HCT116 (cell line): Measurements from ENCODE around the gene GLRX. TPM values are rescaled to one million over a fixed set of nuclear protein-coding genes. Genes with fewer than 3 reads are reported as not detected.

Source experiments
- ATAC-seq: fragments of 200-7000 bp; cut with Tn5 transposase; 2 replicates; pipeline ENCODE4 v1.9.1; 2020; ENCODE audit warnings: mild to moderate bottlenecking, moderate library complexity
- BruUV-seq: library from RNA; stranded (reverse); fragments of 400-500 nt; replicated peaks from 2 replicates; lab custom pipeline; 2021; lab: Mats Ljungman, UMichigan
- CTCF ChIA-PET: fragments of 300-600 bp; sonication (Branson Sonifier 250); formaldehyde crosslinking; loops from one replicate; lab custom pipeline; 2021; ENCODE audit warnings: antibody characterized with exemption; lab: Charles Lee
- POLR2A ChIA-PET: fragments of 300-600, 350-600 bp; sonication (Branson Sonifier 250); formaldehyde crosslinking; loops from one replicate; lab custom pipeline; 2021; ENCODE audit warnings: antibody characterized with exemption; lab: Charles Lee
- RAD21 ChIA-PET, 2 experiments: fragments of 300-600 bp; sonication (Branson Sonifier 250); formaldehyde crosslinking; loops; one replicate each; lab custom pipeline; 2023; ENCODE audit warnings: low total read pairs in 2 of 2; ENCODE audit not compliant: uncharacterized antibody in 2 of 2, unreplicated experiment in 2 of 2, low non-redundant PET in 1 of 2; lab: Charles Lee
- DNase-seq: peaks from one replicate; pipeline ENCODE4 v3.0.0-alpha.2; 2010; ENCODE audit warnings: low read depth, low spot score
- H2AFZ ChIP-seq: fragments of 200-600 bp; shearing (Covaris generic), sonication (generic); 2 replicates; pipeline ENCODE4 v1.6.1; 2017; ENCODE audit warnings: low read depth, mixed run types, mixed read lengths, antibody characterized with exemption, low read length; ENCODE audit not compliant: poor library complexity, severe bottlenecking
- H3K27ac ChIP-seq: 2 replicates; pipeline ENCODE4 v1.5.1; 2012; ENCODE audit warnings: low read depth, low read length
- H3K27me3 ChIP-seq: fragments of 200-600 bp; sonication (generic); 2 replicates; pipeline ENCODE4 v1.6.1; 2016; ENCODE audit warnings: mixed run types, low read length, mixed read lengths; ENCODE audit not compliant: insufficient read depth
- H3K36me3 ChIP-seq, 2 experiments: fragments of 200-500 bp in 1 of 2; fragments of 200-600 bp in 1 of 2; sonication (Bioruptor generic) in 1 of 2; sonication (generic) in 1 of 2; 2 replicates each; pipeline versions ENCODE4 v1.5.1 to v1.6.1; 2014 to 2016; ENCODE audit warnings: low read length in 2 of 2, inconsistent platforms in 1 of 2, mixed read lengths in 1 of 2, mixed run types in 1 of 2; ENCODE audit not compliant: insufficient read depth in 2 of 2, control insufficient read depth in 1 of 2
- H3K4me1 ChIP-seq, 2 experiments: fragments of 200-600 bp in 1 of 2; sonication (generic) in 1 of 2; 2 replicates each; pipeline versions ENCODE4 v1.5.1 to v1.6.1; 2012 to 2017; ENCODE audit warnings: low read length in 2 of 2, inconsistent platforms in 1 of 2, mild to moderate bottlenecking in 1 of 2, mixed read lengths in 1 of 2, mixed run types in 1 of 2, moderate library complexity in 1 of 2; ENCODE audit not compliant: insufficient read depth in 2 of 2, control insufficient read depth in 1 of 2
- H3K4me2 ChIP-seq: fragments of 200-600 bp; sonication (generic); 2 replicates; pipeline ENCODE4 v1.6.1; 2017; ENCODE audit warnings: mixed run types, low read length, mixed read lengths
- H3K4me3 ChIP-seq, 2 experiments: fragments of 200-600 bp in 1 of 2; sonication (generic) in 1 of 2; replicated peaks in 1 of 2; 2 replicates each; pipeline ENCODE4 v1.5.1; 2011 to 2016; ENCODE audit warnings: low read length in 2 of 2, control low read depth in 1 of 2, low read depth in 1 of 2, mild to moderate bottlenecking in 1 of 2, mixed read lengths in 1 of 2, mixed run types in 1 of 2
- H3K79me2 ChIP-seq: fragments of 200-600 bp; sonication (generic); 2 replicates; pipeline ENCODE4 v1.6.1; 2017; ENCODE audit warnings: mild to moderate bottlenecking, mixed run types, low read length, moderate library complexity, mixed read lengths; ENCODE audit not compliant: insufficient read depth
- H3K9ac ChIP-seq: fragments of 200-600 bp; sonication (generic); 2 replicates; pipeline ENCODE4 v1.6.1; 2016; ENCODE audit warnings: low read length, mixed read lengths
- H3K9me2 ChIP-seq: fragments of 200-600 bp; sonication (generic), shearing (Covaris generic); 2 replicates; pipeline ENCODE4 v1.6.1; 2017; ENCODE audit warnings: mixed run types, mild to moderate bottlenecking, moderate library complexity; ENCODE audit not compliant: insufficient read depth
- H3K9me3 ChIP-seq, 2 experiments: fragments of 200-500 bp in 1 of 2; fragments of 200-600 bp in 1 of 2; sonication (Bioruptor generic) in 1 of 2; sonication (generic) in 1 of 2; 2 replicates each; pipeline ENCODE4 v1.6.1; 2014 to 2017; ENCODE audit warnings: low read length in 2 of 2, mixed read lengths in 2 of 2, inconsistent platforms in 1 of 2, low read depth in 1 of 2, mild to moderate bottlenecking in 1 of 2, mixed run types in 1 of 2, moderate library complexity in 1 of 2; ENCODE audit not compliant: control insufficient read depth in 1 of 2, insufficient read depth in 1 of 2
- H4K20me1 ChIP-seq: fragments of 200-600 bp; sonication (generic), shearing (Covaris generic); 2 replicates; pipeline ENCODE4 v1.6.1; 2017; ENCODE audit warnings: mixed run types, mild to moderate bottlenecking, moderate library complexity; ENCODE audit not compliant: insufficient read depth
- CBX3 ChIP-seq: IDR thresholded peaks from 2 replicates; pipeline ENCODE4 v1.6.1; 2012; ENCODE audit warnings: low read depth
- CEBPB ChIP-seq: IDR thresholded peaks from 2 replicates; pipeline ENCODE4 v1.6.1; 2012; ENCODE audit warnings: low read depth
- EGR1 ChIP-seq: IDR thresholded peaks from 2 replicates; pipeline ENCODE4 v1.6.1; 2012; ENCODE audit warnings: low read depth
- ELF1 ChIP-seq: IDR thresholded peaks from 2 replicates; pipeline ENCODE4 v1.6.1; 2012; ENCODE audit warnings: low read depth, borderline replicate concordance
- FOSL1 ChIP-seq: IDR thresholded peaks from 2 replicates; pipeline ENCODE4 v1.6.1; 2012; ENCODE audit warnings: low read depth
- JUND ChIP-seq: IDR thresholded peaks from 2 replicates; pipeline ENCODE4 v1.6.1; 2012
- POLR2AphosphoS5 ChIP-seq: IDR thresholded peaks from 2 replicates; pipeline ENCODE4 v1.6.1; 2011; ENCODE audit warnings: mild to moderate bottlenecking, low read depth, low read length, moderate library complexity
- SP1 ChIP-seq: IDR thresholded peaks from 2 replicates; pipeline ENCODE4 v1.6.1; 2012; ENCODE audit warnings: low read depth
- SRF ChIP-seq: IDR thresholded peaks from 2 replicates; pipeline ENCODE4 v1.6.1; 2012; ENCODE audit warnings: low read depth
- YY1 ChIP-seq: IDR thresholded peaks from 2 replicates; pipeline ENCODE4 v1.6.1; 2011; ENCODE audit warnings: low read length, low read depth, moderate library complexity, mild to moderate bottlenecking; ENCODE audit not compliant: insufficient replicate concordance; ENCODE audit errors: extremely low read depth
- ZFX ChIP-seq: fragments of 450-650 bp; IDR thresholded peaks from 2 replicates; pipeline ENCODE4 v1.6.1; 2017
- ZNF274 ChIP-seq: fragments of 200-500 bp; sonication (Bioruptor generic); IDR thresholded peaks from 2 replicates; pipeline ENCODE4 v1.6.1; 2014; ENCODE audit warnings: mild to moderate bottlenecking, low read depth, low read length, inconsistent platforms
- intact Hi-C: fragments of 100-400 bp; cut with micrococcal nuclease; formaldehyde crosslinking; loops from 2 replicates; pipeline ENCODE4 v1.10.0; 2022
- total RNA-seq: library from RNA; stranded (reverse); gene quantifications from one replicate; pipeline ENCODE4 v1.2.1, GENCODE V29; 2021; ENCODE audit not compliant: unreplicated experiment
- TF ChIP-seq, protein P1 (sequence below): IDR thresholded peaks from 2 replicates; pipeline ENCODE4 v1.6.1; 2012
- TF ChIP-seq, protein P2 (sequence below): IDR thresholded peaks from 2 replicates; pipeline ENCODE4 v1.6.1; 2011; ENCODE audit warnings: mild to moderate bottlenecking, low read length, moderate library complexity; ENCODE audit not compliant: insufficient replicate concordance; ENCODE audit errors: extremely low read depth
- TF ChIP-seq, protein P3 (sequence below): IDR thresholded peaks from 2 replicates; pipeline ENCODE4 v1.6.1; 2012

GLRX gene
- total RNA-seq, 1 experiment from 2014 or later = 29.3 TPM

DNA sequence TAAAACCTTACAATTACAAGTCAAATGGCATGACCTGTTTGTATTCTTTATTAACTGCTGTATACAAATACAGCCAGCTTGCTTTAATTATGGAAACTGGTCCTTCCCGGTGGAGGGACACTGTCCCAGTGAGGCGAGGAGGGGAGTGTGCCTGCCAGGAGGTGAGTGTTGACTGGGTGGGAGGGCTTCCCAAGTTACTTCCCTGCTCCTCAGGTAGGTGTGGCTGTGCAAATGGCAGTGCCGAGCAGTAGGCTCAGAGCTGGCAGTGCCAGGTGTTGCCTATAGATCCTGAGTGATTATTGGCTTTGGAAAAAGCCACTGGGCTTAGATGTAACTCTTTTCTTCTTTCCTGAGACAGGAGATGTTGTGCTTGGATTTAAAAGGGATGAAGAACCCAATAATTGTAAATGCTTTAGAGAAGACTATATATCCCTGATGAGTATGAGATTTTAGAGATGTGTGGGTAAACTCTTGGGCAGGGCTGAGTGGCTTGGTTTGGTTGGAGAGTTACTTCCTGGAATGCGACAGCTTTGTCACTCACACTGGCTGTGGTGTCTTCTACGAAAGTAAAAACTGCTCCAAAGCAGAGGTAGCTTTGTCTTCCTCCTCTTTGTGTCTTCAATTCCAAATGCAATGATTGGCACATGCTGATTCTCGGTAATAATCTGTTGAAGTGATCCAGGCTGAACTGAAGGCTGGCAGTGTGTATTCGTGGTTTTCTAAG lies 43.7 kb downstream of the GLRX start:
- ChIA-PET RAD21 (no interaction called here), POLR2A (no interaction called here), CTCF (interaction anchor here (1.1 kb wide), 1 partner anchor 1452 kb away, joined by 3 read pairs; no protein-coding TSS in a partner anchor)
- intact Hi-C loops = no loop called here
- Histone ChIP-seq H3K9ac (no peak overlapping the region), H3K36me3 (peaks cover 0 to under 1% of the 10 kb centered on the region in 2 experiments; a peak in 1 of 4 replicates), H3K4me3 (no peak overlapping the region), H3K27ac (no peak overlapping the region), H3K9me2 (no peaks in the 10 kb centered on the region), H3K79me2 (no peaks in the 10 kb centered on the region), H2AFZ (no peak overlapping the region), H3K27me3 (no peaks in the 10 kb centered on the region), H4K20me1 (no peaks in the 10 kb centered on the region), H3K4me1 (peaks cover 0 to 1% of the 10 kb centered on the region in 2 experiments; a peak in 2 of 4 replicates), H3K4me2 (no peak overlapping the region), H3K9me3 (no peaks in the 10 kb centered on the region)
- TF ChIP-seq EGR1 = no peak
- TF ChIP-seq YY1 = no peak
- TF ChIP-seq SRF = no peak
- TF ChIP-seq, protein P1, sequence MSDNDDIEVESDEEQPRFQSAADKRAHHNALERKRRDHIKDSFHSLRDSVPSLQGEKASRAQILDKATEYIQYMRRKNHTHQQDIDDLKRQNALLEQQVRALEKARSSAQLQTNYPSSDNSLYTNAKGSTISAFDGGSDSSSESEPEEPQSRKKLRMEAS = no peak
- TF ChIP-seq ZFX = no peak
- TF ChIP-seq POLR2AphosphoS5 = no peak
- no peak for TF ChIP-seq ELF1
- no peak for TF ChIP-seq JUND
- no peak for TF ChIP-seq CEBPB
- TF ChIP-seq, protein P2, sequence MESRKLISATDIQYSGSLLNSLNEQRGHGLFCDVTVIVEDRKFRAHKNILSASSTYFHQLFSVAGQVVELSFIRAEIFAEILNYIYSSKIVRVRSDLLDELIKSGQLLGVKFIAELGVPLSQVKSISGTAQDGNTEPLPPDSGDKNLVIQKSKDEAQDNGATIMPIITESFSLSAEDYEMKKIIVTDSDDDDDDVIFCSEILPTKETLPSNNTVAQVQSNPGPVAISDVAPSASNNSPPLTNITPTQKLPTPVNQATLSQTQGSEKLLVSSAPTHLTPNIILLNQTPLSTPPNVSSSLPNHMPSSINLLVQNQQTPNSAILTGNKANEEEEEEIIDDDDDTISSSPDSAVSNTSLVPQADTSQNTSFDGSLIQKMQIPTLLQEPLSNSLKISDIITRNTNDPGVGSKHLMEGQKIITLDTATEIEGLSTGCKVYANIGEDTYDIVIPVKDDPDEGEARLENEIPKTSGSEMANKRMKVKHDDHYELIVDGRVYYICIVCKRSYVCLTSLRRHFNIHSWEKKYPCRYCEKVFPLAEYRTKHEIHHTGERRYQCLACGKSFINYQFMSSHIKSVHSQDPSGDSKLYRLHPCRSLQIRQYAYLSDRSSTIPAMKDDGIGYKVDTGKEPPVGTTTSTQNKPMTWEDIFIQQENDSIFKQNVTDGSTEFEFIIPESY = no peak
- no peak for TF ChIP-seq ZNF274
- TF ChIP-seq SP1 = no peak
- TF ChIP-seq, protein P3, sequence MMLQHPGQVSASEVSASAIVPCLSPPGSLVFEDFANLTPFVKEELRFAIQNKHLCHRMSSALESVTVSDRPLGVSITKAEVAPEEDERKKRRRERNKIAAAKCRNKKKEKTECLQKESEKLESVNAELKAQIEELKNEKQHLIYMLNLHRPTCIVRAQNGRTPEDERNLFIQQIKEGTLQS = no peak
- no peak for TF ChIP-seq FOSL1
- TF ChIP-seq CBX3 = no peak
- DNase-seq = no peak
- no peak for ATAC-seq
- no TSS peak for BruUV-seq
